A204.1 (cell line): ENCODE results near the gene MKI67.
"Not testable (repeated sequence)": the region's sequence is repeated elsewhere in the genome, so short reads cannot be mapped to it uniquely, and the experiment has no call there.

Experiments used
- FAIRE-seq: peaks from 2 replicates; lab custom pipeline; 2012; peaks lifted over from hg19 to GRCh38; lab: Jason Lieb, UNC

MKI67 gene, protein sequence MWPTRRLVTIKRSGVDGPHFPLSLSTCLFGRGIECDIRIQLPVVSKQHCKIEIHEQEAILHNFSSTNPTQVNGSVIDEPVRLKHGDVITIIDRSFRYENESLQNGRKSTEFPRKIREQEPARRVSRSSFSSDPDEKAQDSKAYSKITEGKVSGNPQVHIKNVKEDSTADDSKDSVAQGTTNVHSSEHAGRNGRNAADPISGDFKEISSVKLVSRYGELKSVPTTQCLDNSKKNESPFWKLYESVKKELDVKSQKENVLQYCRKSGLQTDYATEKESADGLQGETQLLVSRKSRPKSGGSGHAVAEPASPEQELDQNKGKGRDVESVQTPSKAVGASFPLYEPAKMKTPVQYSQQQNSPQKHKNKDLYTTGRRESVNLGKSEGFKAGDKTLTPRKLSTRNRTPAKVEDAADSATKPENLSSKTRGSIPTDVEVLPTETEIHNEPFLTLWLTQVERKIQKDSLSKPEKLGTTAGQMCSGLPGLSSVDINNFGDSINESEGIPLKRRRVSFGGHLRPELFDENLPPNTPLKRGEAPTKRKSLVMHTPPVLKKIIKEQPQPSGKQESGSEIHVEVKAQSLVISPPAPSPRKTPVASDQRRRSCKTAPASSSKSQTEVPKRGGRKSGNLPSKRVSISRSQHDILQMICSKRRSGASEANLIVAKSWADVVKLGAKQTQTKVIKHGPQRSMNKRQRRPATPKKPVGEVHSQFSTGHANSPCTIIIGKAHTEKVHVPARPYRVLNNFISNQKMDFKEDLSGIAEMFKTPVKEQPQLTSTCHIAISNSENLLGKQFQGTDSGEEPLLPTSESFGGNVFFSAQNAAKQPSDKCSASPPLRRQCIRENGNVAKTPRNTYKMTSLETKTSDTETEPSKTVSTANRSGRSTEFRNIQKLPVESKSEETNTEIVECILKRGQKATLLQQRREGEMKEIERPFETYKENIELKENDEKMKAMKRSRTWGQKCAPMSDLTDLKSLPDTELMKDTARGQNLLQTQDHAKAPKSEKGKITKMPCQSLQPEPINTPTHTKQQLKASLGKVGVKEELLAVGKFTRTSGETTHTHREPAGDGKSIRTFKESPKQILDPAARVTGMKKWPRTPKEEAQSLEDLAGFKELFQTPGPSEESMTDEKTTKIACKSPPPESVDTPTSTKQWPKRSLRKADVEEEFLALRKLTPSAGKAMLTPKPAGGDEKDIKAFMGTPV (N-terminal part only)

DNA sequence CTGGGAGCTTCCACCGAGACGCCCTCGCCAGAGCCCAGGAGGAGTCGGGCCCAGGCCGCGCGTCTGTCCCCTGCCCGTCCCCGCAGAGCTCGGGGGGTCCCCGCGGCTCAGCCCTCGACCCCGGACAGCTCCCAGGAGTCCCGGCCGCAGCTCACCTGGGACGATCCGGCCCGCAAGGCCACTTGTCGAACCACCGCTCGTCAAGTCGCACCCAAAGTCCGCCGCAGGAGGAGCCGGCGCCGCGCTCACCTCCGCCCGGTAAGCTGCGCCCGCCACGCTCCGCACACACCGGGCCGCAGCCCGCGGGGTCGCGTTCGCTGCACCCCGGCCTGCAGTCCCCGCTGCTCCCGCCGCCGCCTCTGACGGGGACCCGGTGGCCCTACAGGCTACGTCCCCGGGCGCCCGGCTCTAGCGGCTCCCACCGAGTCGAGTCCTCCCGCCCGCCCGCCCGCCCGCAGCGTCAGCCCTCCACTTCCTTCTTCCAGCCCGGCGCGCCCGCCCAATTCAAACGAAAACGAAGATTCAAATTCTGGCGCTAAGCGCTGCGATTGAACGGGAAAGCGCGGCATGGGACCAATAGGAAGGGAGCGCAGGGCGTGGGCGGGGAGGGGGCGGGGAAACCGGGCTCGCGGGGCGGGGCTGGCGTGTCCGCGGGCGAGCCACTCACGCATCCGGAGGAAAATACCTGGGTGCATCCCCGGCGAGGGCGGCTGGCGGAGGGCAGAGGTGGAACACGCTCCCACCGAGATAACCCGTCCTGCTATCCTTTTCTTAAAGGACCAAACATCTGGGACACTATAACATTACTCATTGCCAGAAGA, at the start of gene MKI67:
MKI67 (minus strand) TSS at position 480 of the 821 bp plus-strand sequence. CDS start 756 bp downstream, outside the sequence.
- no peak for FAIRE-seq

DNA sequence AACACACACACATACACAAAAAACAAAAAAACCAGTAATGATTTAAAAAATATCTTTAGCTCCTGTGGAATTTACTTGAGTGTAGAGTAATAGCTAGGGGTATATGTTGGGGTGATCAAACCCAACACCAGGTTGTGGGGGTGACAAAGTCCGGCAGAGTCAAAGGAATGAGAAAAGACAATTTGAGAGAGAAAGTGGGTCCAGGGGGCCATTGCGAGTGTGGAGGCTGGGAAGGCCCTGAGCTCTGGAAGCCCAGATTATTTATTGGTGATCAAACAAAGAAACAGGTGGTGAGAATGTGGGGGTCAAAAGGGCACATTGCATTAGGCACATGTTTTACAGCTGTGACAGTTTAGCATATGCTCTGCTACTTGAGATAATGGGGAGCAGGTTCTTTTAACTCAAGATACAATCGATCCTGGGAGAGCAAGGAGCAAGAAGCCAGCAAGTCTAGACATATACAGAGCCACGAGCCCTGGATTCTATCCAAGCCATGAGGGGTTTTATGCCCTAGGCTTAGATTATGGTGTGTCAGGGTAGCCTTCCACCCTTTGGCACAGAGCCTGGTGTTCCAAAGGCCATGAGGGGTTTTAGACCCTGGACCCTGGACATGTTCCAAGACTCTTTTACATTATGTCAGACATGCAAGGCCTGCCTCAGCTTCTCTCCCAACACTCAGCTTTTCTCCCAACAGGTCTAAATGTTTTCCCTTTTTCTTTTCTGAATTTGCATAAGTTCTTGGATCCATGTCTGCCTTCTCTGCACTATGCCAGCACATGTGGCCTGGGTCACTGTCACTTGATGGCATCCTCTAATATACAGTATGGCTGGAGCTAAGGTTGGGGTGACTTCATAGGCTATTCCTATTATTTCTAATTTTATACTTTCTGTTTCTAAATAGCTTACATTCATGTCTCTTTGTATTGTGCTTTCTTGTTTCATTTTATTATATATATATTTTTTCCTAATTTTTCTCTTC, 48.6 kb upstream of the MKI67 start:
- FAIRE-seq, result no peak

DNA sequence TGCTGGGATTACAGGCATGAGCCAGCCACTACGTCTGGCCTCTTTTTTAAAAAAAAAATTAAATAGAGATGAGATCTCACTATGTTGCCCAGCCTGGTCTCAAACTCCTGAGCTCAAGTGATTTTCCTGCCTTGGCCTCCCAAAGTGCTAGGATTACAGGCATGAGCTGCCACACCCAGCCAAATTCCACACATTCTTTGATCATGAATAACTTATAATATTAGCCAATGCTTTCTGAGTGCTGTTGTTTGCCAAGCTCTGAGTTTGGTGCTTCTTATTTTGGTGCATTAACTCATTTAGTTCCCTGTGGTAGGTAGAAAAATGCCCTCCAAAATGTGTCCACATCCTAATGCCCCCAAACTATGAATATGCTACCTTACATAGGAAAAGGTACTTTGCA, 47.2 kb upstream of the MKI67 start:
- FAIRE-seq, result no peak

DNA sequence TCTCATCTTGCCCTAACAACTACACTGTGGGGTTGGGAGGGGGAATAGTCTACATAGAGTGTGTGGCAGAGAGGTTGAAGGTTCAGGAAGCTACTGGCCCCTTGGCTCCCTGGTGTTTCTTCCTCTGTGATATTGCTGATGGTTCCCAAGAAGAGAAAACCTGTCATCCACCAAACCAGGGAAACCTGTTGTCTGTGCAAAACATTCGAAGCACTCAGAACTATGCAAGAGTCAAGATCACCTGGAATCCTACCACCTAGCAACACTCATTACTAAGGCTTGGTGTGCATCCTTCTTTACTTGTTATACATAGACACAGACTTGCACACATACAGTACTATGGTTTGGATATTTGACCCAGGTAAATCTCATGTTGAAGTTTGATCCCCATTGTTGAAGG, 46.5 kb upstream of the MKI67 start:
- FAIRE-seq, result no peak

DNA sequence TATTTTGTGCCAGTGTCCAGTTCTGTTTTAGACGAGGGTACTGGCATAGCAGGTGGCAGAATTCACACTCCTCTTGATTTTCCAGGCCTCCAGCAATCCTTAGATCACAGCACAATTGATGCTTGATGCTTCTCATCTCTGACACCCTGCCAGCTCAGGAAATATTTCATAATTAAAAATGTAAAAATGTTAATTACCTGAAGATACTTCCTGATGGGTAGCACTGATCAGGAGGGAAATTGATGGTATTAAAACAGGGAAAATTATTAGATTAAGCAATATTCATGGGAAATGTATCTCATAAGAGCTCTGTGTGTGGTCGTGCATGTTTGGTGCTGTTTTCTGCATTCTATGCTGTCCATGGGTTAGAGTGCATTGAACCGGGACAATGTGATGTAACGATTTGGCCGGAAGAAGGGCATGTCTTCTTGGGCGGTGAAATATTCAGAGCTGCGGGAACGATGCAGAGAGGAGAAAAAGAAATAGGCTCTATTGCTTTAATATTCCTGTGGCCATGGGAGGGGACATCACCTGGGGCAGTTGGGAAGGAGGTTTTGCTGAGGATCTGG, 43.7 kb upstream of the MKI67 start:
- FAIRE-seq, result no peak

DNA sequence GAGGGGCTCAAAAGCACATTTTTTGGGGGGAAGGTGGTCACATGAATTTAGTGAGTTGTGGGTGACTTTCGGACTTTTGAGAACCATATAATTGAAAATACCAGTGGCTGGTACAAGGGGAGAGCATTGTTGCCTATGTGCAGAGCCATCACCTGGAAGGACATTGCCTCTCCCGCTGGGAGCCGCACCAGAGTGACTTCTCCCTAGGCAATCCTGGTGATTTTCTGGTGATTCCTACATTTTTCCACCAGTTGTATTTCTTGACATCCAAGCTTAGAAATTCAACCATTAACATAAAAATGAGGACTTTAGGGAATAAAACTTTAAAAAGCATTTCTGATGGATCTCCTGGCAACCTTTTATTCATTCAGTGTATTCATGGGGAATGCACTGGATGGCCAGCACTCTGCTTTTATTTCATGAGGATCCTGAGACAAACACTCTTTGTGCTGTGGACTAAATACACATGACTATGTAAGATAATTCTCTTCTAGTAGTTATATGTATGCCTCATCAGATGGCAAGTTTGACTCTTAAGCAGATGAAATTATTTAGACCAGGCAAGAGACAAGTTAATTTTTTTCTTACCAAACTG, 41.8 kb upstream of the MKI67 start:
- no peak for FAIRE-seq

DNA sequence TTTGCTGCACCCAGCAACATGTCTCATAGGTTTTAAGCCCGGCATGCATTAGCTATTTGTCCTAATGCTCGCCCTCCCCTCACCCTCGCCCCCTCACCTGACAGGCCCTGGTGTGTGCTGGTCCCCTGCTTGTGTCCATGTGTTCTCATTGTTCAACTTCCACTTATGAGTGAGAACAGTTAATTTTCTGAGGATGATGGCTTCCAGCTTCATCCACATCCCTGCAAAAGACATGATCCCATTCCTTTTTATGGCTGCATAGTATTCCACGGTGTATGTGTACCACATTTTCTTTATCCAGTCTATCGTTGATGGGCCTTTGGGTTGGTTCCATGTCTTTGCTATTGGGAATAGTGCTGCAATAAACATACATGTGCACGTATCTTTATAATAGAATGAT, 40.9 kb upstream of the MKI67 start:
- FAIRE-seq, result not testable (repeated sequence)

DNA sequence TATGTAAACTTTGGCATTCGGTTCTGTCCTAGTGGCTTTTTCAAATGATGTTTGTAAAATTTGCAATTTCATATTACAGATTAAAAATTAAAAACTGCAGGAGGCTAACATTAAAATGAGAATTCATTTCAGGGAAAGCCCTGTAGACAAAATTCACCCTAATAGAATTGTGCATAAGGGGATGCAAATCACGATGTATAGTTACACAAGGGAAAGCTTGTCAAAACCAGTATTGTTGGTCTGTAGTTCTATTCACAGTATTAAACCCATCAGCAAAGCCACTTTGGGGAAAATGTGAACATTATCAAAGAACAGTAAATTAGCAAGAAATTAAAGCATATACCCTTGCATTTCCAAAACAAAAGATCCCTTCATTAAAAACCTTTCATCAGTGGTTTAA, 39.9 kb upstream of the MKI67 start:
- FAIRE-seq, result no peak

DNA sequence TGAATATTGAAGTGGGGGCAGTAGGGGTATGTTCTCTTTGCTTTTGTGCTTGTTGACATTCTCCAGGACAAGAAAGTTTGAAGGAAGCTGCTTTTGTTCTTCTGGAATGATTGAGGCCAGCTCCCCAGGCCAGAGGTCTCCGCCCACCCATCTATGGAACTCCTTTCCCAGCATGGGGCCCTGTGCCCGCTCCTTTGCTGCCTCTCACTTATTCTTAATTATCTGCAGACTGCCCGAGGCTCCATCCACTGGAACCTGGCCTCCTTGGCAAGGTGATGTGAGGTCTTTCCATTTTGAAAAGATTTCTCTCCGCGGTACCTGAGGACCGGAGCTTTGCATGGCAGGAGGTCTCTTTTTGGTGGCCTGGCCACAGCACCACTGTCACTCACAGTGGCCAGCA, 39.3 kb upstream of the MKI67 start:
- no peak for FAIRE-seq

DNA sequence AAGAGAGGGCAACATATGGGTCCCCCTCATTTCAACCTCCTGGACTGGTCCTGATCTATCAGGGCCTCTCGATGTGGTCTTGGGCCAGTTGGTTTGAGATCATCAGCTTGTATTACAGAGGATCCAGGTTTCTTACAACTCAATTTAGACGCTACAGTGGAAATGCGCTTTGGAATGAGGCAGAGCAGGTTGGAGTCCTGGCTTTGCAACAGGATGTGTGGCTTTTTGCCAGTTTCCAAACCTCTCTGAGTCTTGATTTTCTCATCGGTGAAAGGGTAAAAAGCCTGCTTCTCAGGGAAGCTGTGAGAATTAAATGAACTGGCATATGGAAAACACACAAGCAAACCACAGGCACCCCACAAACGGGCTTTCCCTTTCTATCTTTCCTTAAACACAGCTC, 37.5 kb upstream of the MKI67 start:
- no peak for FAIRE-seq

DNA sequence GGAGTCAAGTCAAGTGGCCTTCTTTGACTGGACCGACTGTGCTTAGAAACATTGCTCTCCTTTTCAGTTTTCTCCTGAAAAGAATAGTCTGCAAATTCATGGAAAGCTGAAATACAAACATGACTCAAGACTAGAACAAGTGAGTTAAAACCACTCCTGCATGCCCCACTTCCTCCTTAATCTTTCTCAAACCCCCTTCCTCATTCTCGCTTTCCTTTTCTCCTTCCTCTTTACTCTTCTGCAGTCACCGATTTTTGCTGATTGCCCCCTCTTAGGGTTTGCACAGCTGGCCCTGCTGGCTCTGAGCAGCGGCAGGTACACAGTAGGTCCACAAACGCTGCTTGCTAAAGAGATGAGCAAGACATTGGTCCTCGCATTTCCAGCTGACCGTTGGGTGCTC, 34.8 kb upstream of the MKI67 start:
- FAIRE-seq, result no peak

DNA sequence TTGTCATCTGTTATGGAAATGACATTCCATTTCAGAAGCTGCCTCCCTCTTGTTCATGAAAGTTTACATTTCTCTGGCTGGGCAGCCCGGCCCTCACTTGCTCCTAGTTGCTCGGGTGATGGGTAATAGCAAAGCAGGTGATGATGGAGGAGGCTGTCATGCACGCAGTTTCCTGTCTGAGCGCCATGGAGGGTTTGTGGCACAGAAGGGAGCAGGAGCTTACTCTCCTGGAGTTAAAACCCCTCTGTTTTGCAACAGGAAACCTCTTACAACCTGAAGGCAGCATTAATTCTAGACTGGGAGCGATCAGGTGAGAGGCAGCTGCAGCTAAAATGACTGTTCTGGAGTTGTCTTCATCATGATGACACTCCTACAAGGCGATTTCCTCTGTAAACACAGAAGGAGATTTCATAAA, 34.1 kb upstream of the MKI67 start:
- FAIRE-seq, result no peak

DNA sequence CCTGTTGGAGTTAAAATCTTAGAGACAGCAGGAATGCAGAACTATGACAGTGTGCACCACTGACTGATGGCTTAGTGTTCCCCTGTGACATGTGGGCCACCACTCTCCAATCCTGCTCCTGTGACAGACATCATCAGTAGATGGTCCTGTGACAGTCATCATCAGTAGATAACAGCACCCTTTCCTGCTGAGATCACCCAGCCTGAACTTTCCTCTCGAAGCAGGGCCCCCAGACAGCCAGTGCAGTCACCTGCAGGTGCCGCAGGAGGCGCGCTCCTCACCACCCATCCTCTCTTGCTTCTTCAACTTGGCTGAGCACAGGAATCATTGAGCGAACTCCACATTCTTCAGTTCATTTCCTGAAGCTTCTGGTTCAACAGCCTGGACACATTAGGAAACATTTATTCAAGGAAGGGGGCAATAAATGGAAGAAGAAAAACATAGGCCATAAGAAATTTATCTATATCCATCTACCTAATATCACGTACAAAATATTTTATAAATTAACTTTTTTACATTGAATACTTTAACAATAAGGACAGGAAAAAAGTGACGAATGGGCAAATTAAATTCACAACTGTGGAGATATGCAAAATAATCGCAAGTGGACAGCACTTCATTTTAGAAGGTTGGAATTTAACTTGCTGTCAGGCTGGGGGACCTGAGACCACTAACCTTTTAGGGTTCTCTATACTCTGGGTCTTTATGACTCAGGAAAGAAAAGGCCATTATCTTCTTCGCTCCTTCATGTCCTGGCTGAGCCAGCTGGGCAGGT, 32.0 kb upstream of the MKI67 start:
- no peak for FAIRE-seq

DNA sequence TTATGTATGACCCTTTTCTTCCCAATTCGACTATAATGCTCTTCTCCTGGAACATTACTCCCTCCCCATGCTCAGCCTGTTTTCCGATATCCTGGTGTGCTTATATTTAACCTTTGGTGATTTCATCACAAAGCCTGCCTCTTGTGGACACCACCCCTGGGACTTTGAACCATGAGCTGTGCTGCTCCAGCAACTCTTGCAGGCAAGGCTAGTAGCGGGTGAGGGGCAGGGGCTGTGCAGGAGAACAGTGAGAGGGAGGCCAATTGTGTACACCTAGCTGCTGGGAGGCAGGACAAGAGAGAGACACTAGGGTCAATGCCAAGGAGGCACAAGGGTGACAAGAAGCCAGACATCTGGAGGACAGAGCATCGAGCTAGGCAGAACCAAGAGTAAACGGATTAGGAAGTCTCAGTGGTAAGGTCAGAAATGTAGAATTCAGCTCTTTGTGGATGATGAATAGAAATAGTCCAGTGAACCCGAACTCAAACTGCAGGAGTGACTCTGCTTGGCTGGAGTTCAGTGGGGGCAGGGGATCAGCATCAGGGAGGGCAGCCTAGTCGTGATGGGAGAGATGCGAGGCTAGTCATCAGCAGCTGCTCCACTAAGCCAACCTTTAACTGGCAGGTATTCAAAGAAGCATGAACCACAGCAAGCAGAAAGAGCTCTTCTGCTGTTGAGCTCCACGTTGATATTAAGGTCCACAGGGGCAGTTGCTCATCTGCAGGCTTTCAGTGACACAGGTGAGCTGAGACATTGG, 31.0 kb upstream of the MKI67 start:
- no peak for FAIRE-seq

DNA sequence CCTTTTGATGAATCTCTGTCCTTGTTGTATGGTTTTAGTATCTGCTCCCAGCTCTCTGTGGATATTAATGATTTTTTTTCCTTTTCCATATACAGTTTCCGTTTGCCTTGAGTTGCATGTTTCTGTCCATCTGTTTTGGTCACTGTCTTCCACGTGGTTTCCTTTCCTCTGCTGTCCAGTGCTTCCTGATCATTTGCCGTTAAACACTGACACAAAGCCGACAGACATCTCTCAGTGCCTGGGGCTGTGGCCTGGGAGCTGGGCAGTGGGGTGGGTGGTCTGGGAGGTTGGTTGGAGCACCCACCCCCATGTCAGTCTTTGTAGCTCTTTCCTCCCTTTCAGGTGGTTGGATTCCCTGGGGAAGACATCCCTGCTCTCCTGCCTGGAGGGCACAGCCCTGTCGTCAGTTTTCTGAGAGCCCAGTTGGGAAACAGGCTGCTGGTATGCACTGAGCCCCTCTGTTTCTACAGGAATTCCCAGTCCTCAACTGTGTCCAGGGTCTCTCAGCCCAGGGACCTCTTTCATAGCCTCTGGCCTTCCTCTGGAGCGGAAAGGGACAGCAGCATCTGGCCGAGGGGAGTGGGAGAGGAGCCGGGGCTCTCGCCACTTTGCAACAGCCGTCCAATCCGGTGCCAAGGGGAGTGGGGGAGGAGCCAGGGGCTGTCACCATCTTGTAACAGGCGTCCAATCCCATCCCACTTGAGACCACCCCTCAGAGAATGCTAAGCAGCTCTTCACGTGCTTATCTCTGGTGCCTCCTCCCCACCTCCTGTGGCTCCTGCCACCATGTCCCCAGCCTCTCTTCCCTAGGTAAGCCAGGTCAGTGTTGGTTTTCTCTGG, 26.7 kb upstream of the MKI67 start:
- no peak for FAIRE-seq

DNA sequence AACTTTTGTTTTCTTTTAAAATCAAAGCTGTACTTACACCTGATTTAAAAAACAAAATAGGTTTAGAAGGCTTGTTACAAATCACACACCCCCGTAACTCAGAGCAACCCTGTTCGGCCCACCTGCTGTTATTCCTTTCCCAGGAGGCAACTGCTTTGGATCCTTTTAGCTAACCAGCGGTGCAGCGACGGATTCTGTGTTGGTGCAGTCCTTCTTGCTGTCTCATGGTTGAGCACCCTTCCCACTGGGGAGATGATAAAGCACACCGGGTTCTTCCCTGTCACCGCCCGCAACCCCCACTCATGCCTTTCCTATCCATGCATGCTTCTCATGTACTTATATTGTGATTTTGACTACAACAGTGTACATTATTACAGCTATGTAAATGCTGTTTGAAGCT, 24.8 kb upstream of the MKI67 start:
- no peak for FAIRE-seq

DNA sequence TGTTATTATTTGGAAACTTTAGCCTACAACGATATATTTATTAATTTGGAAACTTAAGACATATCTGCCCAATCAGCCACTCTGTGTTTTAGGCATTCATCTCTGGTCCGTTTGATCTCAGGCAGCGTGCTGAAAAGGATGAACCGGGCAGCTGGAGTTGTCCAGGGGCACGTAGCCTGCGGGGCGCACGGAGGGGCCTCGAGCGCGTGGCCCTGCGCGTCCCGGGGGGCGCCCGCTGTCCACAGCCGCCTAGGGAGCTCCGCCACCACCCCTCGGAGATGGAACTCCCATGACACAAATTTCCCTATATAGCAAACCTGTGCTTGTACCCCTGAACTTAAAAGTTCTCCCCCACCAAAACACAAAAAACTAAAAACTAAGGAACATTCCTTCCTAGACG, 24.3 kb upstream of the MKI67 start:
- no peak for FAIRE-seq
